Ascending aorta (tissue), 2 donors: ENCODE measurements around the gene CLDN5. TPM values are rescaled to one million over a fixed set of nuclear protein-coding genes. Genes with fewer than 3 reads are reported as not detected.

Experiments
- DNase-seq, 2 donors: peaks; one replicate each; pipeline ENCODE4 v3.0.0-alpha.2; 2019; ENCODE audit warnings: low spot score in 2 of 2
- H3K27ac ChIP-seq, 2 donors: fragments of 200-600 bp; sonication (generic); one replicate each; pipeline ENCODE4 v1.5.1; 2016 to 2017; ENCODE audit warnings: mild to moderate bottlenecking in 1 of 2
- H3K27me3 ChIP-seq: fragments of 200-600 bp; sonication (generic); one replicate; pipeline ENCODE4 v1.5.1; 2017
- H3K36me3 ChIP-seq, 2 donors: fragments of 200-600 bp; sonication (generic); one replicate each; pipeline ENCODE4 v1.5.1; 2016
- H3K4me1 ChIP-seq, 2 donors: fragments of 200-600 bp; sonication (generic); one replicate each; pipeline ENCODE4 v1.5.1; 2016 to 2017; ENCODE audit warnings: mild to moderate bottlenecking in 1 of 2
- H3K4me3 ChIP-seq, 2 donors: fragments of 200-600 bp; sonication (generic); one replicate each; pipeline ENCODE4 v1.5.1; 2016 to 2017; ENCODE audit warnings: mild to moderate bottlenecking in 1 of 2
- H3K9me3 ChIP-seq, 2 donors: fragments of 200-600 bp; sonication (generic); one replicate each; pipeline ENCODE4 v1.5.1; 2016
- CTCF ChIP-seq, 3 experiments: fragments of 200-600 bp in 2 of 3; fragments of 450-650 bp in 1 of 3; sonication (generic) in 2 of 3; IDR thresholded peaks; one replicate each; pipeline ENCODE4 v1.5.1; 2016 to 2019; ENCODE audit warnings: antibody characterized with exemption in 3 of 3, mild to moderate bottlenecking in 1 of 3, moderate library complexity in 1 of 3
- intact Hi-C: fragments of 100-400 bp; cut with DNase I; formaldehyde crosslinking; loops from one replicate; pipeline ENCODE4 v1.15.1; 2023
- total RNA-seq: library from RNA; depleted of rRNA; stranded (reverse); fragments of >200 nt; gene quantifications from one replicate; pipeline ENCODE4 v1.1.0, GENCODE V29; 2016

The CLDN5 gene
- total RNA-seq, 1 donor from 2014 or later: 482 TPM

- TF ChIP-seq CTCF (IDR thresholded peaks at IDR 0.05): no peak
- Histone ChIP-seq H3K4me3 (no peak overlapping the region), H3K27me3 (no peaks in the 10 kb centered on the region), H3K9me3 (no peaks in the 10 kb centered on the region), H3K36me3 (no peaks in the 10 kb centered on the region), H3K4me1 (no peaks in the 10 kb centered on the region), H3K27ac (no peak overlapping the region)
- no peak for DNase-seq
- intact Hi-C loops: no loop called here
Observed at GRCh38 chr22:19496324-19496630, 27.9 kb downstream of the CLDN5 start.

GRCh38 chr22:19495562-19496323 lies 28.5 kb downstream of the CLDN5 start:
- no peak overlapping the region for H3K4me3 ChIP-seq
- no peak for TF ChIP-seq CTCF (IDR thresholded peaks at IDR 0.05)
- intact Hi-C loops: no loop called here
- no peak for DNase-seq
- H3K27me3 ChIP-seq: no peaks in the 10 kb centered on the region
- H3K27ac ChIP-seq: no peak overlapping the region
- H3K36me3 ChIP-seq: no peaks in the 10 kb centered on the region
- no peaks in the 10 kb centered on the region for H3K4me1 ChIP-seq
- no peaks in the 10 kb centered on the region for H3K9me3 ChIP-seq

- Histone ChIP-seq H3K36me3 (no peaks in the 10 kb centered on the region), H3K27ac (no peak overlapping the region), H3K4me1 (no peaks in the 10 kb centered on the region), H3K9me3 (no peaks in the 10 kb centered on the region), H3K27me3 (no peaks in the 10 kb centered on the region), H3K4me3 (no peak overlapping the region)
- no peak for TF ChIP-seq CTCF (IDR thresholded peaks at IDR 0.05)
- intact Hi-C loops: no loop called here
- peak in 1 of 2 donors; percentile 31 for DNase-seq
Observed at GRCh38 chr22:19494676-19495173, 29.5 kb downstream of the CLDN5 start.

GRCh38 chr22:19494001-19494560 lies 30.1 kb downstream of the CLDN5 start:
- TF ChIP-seq CTCF (IDR thresholded peaks at IDR 0.05): no peak
- intact Hi-C loops: no loop called here
- no peaks in the 10 kb centered on the region for H3K36me3 ChIP-seq
- no peaks in the 10 kb centered on the region for H3K27me3 ChIP-seq
- DNase-seq: peak in 1 of 2 donors; percentile 45
- H3K9me3 ChIP-seq: no peaks in the 10 kb centered on the region
- no peaks in the 10 kb centered on the region for H3K4me1 ChIP-seq
- H3K27ac ChIP-seq: no peak overlapping the region
- no peak overlapping the region for H3K4me3 ChIP-seq

GRCh38 chr22:19492504-19493174 lies 31.6 kb downstream of the CLDN5 start:
- Histone ChIP-seq H3K4me1 (no peaks in the 10 kb centered on the region), H3K9me3 (no peaks in the 10 kb centered on the region), H3K27me3 (no peaks in the 10 kb centered on the region), H3K4me3 (no peak overlapping the region), H3K27ac (no peak overlapping the region), H3K36me3 (no peaks in the 10 kb centered on the region)
- intact Hi-C loops: no loop called here
- TF ChIP-seq CTCF (IDR thresholded peaks at IDR 0.05): no peak
- DNase-seq: no peak
